ENCODE data around the gene FKBP5. TPM values are rescaled to one million over a fixed set of nuclear protein-coding genes. Genes with fewer than 3 reads are reported as not detected.
A peak's percentile ranks its signal among the peaks of the same experiment; 100 is the strongest.

FKBP5 gene
- total RNA-seq, 2 experiments from 2014 or later = 202 to 208 TPM

GRCh38 chr6:35669451-35670045 lies 19.2 kb downstream of the FKBP5 start:
- Mint-ChIP-seq H3K4me1 (ENCODE audit: low read depth) (peaks cover 59% of the 10 kb centered on the region), H3K27me3 (ENCODE audit: low read depth) (no peaks in the 10 kb centered on the region), H3K4me3 (peak overlapping the region; percentile 56), H3K9me3 (no peaks in the 10 kb centered on the region), H3K27ac (peak overlapping the region; percentile 96), H3K36me3 (ENCODE audit: low read depth) (peaks cover 10% of the 10 kb centered on the region)
- DNase-seq = no peak
- CTCF ChIA-PET = interaction anchor here (0.6 to 2.7 kb wide), 10 partner anchors 12 to 109 kb away, joined by 3 to 14 read pairs (median 5); partner anchors contain the start of gene ARMC12
- intact Hi-C loops (cut with micrococcal nuclease) = loop anchor here (1.0 to 5.0 kb wide), 5 partner anchors 12 to 248 kb away; partner anchors contain the start of gene FKBP5

GRCh38 chr6:35668744-35669450 lies 19.8 kb downstream of the FKBP5 start:
- Mint-ChIP-seq H3K4me3 (peak overlapping the region; percentile 56), H3K4me1 (ENCODE audit: low read depth) (peaks cover 52% of the 10 kb centered on the region), H3K36me3 (ENCODE audit: low read depth) (peaks cover 10% of the 10 kb centered on the region), H3K9me3 (no peaks in the 10 kb centered on the region), H3K27ac (peak overlapping the region; percentile 96), H3K27me3 (ENCODE audit: low read depth) (no peaks in the 10 kb centered on the region)
- CTCF ChIA-PET = interaction anchor here (0.6 to 2.7 kb wide), 12 partner anchors 12 to 108 kb away, joined by 3 to 14 read pairs (median 4); partner anchors contain the start of gene ARMC12
- no peak for DNase-seq
- intact Hi-C loops (cut with micrococcal nuclease) = loop anchor here (1.0 to 5.0 kb wide), 5 partner anchors 12 to 248 kb away; partner anchors contain the start of gene FKBP5

- peak overlapping the region; percentile 96 for H3K27ac Mint-ChIP-seq
- H3K4me1 Mint-ChIP-seq (ENCODE audit: low read depth) = peaks cover 46% of the 10 kb centered on the region
- no peaks in the 10 kb centered on the region for H3K9me3 Mint-ChIP-seq
- H3K27me3 Mint-ChIP-seq (ENCODE audit: low read depth) = no peaks in the 10 kb centered on the region
- H3K4me3 Mint-ChIP-seq = peak overlapping the region; percentile 71
- DNase-seq = no peak
- peaks cover 10% of the 10 kb centered on the region for H3K36me3 Mint-ChIP-seq (ENCODE audit: low read depth)
- CTCF ChIA-PET = interaction anchor here (0.7 to 2.7 kb wide), 10 partner anchors 13 to 69 kb away, joined by 3 to 14 read pairs (median 4); partner anchors contain the start of gene ARMC12
- intact Hi-C loops (cut with micrococcal nuclease) = loop anchor here (5.0 kb wide), 2 partner anchors 66 to 249 kb away; no protein-coding TSS in a partner anchor
These were observed 20.6 kb downstream of the FKBP5 start for GRCh38 chr6:35668096-35668495.

GRCh38 chr6:35665573-35665972 lies 23.1 kb downstream of the FKBP5 start:
- no peaks in the 10 kb centered on the region for H3K36me3 Mint-ChIP-seq (ENCODE audit: low read depth)
- no peak for DNase-seq
- H3K4me1 Mint-ChIP-seq (ENCODE audit: low read depth) = peaks cover 36% of the 10 kb centered on the region
- H3K27me3 Mint-ChIP-seq (ENCODE audit: low read depth) = no peaks in the 10 kb centered on the region
- H3K4me3 Mint-ChIP-seq = no peak overlapping the region
- intact Hi-C loops (cut with micrococcal nuclease) = loop anchor here (1.0 to 5.0 kb wide), 3 partner anchors 61 to 252 kb away; no protein-coding TSS in a partner anchor
- CTCF ChIA-PET = interaction anchor here (1.9 kb wide), 1 partner anchor 71 kb away, joined by 6 read pairs; the partner anchor contains the start of gene ARMC12
- H3K27ac Mint-ChIP-seq = no peak overlapping the region
- no peaks in the 10 kb centered on the region for H3K9me3 Mint-ChIP-seq

- Mint-ChIP-seq H3K4me3 (no peak overlapping the region), H3K36me3 (ENCODE audit: low read depth) (no peaks in the 10 kb centered on the region), H3K4me1 (ENCODE audit: low read depth) (peaks cover 36% of the 10 kb centered on the region), H3K27me3 (ENCODE audit: low read depth) (no peaks in the 10 kb centered on the region), H3K9me3 (no peaks in the 10 kb centered on the region), H3K27ac (no peak overlapping the region)
- intact Hi-C loops (cut with micrococcal nuclease) = loop anchor here (1.0 to 5.0 kb wide), 4 partner anchors 22 to 252 kb away; no protein-coding TSS in a partner anchor
- no peak for DNase-seq
- CTCF ChIA-PET = interaction anchor here (0.7 to 1.9 kb wide), 4 partner anchors 9 to 143 kb away, joined by 3 to 8 read pairs (median 4); partner anchors contain the start of gene ARMC12
These were observed 23.8 kb downstream of the FKBP5 start for GRCh38 chr6:35664945-35665344.

DNA sequence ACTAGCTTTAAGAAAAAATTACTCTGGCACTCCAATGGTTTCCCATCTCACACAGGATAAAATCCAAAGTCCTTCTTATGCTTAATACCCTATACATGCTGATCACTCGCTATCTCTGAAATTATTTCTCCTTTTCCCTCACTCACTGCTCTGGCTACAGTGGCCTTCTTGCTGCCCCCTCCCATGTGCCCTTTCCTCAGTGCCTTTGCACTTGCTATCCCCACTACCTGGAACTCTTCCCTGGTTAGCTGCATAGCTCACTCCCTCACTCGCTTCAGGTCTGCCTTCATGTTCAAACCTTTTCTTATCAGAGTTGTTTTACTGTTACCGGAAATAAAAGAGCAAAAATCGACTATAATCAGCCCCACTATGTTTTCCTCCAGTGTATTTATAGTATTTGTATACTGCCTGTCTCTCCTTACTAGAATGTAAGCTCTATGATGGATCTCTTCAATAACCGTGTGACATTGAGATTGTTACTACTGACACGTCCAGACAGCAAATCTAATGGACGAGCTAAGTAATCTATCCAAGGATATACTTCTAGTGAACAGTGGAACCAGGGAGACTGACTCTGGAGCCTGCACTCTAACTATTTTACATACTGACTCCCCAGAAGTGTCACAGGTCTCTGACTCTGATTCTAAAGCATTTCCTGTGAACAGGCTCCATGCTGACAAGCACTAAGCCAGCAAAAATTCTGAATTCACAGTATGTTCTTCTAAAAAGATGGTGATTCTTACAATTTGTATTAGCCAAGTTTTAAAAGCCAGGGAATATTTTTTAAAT lies 25.1 kb downstream of the FKBP5 start:
- intact Hi-C loops (cut with micrococcal nuclease) = loop anchor here (1.0 kb wide), 1 partner anchor 24 kb away; no protein-coding TSS in a partner anchor
- no peak overlapping the region for H3K27ac Mint-ChIP-seq
- H3K27me3 Mint-ChIP-seq (ENCODE audit: low read depth) = no peaks in the 10 kb centered on the region
- no peaks in the 10 kb centered on the region for H3K9me3 Mint-ChIP-seq
- no peaks in the 10 kb centered on the region for H3K36me3 Mint-ChIP-seq (ENCODE audit: low read depth)
- CTCF ChIA-PET = interaction anchor here (0.9 to 1.9 kb wide), 13 partner anchors 10 to 73 kb away, joined by 3 to 8 read pairs (median 4); partner anchors contain the start of gene ARMC12
- no peak for DNase-seq
- H3K4me3 Mint-ChIP-seq = no peak overlapping the region
- H3K4me1 Mint-ChIP-seq (ENCODE audit: low read depth) = peaks cover 30% of the 10 kb centered on the region

DNA sequence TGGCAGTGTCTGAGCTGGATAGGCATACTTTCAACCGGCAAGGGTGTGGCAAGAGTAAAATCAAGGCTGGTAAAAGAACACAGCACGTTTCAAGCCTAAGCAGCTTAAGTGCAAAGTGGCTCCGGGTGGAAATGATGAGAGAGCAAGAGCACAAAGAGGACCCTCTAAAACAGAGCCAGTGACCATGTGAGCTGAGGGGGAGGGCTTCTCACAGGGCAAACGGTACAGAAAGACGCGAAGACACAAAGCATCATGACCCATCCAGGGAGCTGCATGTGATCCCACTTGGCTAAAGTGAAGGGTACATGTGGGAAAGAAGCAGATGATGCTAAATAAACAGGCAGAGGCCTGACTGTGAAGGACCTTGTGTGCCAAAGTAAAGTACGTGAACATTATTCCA lies 25.7 kb downstream of the FKBP5 start:
- H3K27me3 Mint-ChIP-seq (ENCODE audit: low read depth) = no peaks in the 10 kb centered on the region
- H3K4me3 Mint-ChIP-seq = no peak overlapping the region
- no peak for DNase-seq
- intact Hi-C loops (cut with micrococcal nuclease) = no loop called here
- CTCF ChIA-PET = interaction anchor here (0.7 to 1.9 kb wide), 13 partner anchors 11 to 79 kb away, joined by 3 to 7 read pairs (median 4); partner anchors contain the start of gene ARMC12
- no peak overlapping the region for H3K27ac Mint-ChIP-seq
- no peaks in the 10 kb centered on the region for H3K36me3 Mint-ChIP-seq (ENCODE audit: low read depth)
- peaks cover 27% of the 10 kb centered on the region for H3K4me1 Mint-ChIP-seq (ENCODE audit: low read depth)
- no peaks in the 10 kb centered on the region for H3K9me3 Mint-ChIP-seq

GRCh38 chr6:35654883-35655282 lies 33.8 kb downstream of the FKBP5 start:
- Mint-ChIP-seq H3K27me3 (ENCODE audit: low read depth) (no peaks in the 10 kb centered on the region), H3K4me3 (no peak overlapping the region), H3K36me3 (ENCODE audit: low read depth) (peaks cover 13% of the 10 kb centered on the region), H3K27ac (no peak overlapping the region), H3K4me1 (ENCODE audit: low read depth) (peaks cover 42% of the 10 kb centered on the region), H3K9me3 (peaks cover 1% of the 10 kb centered on the region)
- no peak for DNase-seq
- CTCF ChIA-PET = no interaction called here
- intact Hi-C loops (cut with micrococcal nuclease) = no loop called here

DNA sequence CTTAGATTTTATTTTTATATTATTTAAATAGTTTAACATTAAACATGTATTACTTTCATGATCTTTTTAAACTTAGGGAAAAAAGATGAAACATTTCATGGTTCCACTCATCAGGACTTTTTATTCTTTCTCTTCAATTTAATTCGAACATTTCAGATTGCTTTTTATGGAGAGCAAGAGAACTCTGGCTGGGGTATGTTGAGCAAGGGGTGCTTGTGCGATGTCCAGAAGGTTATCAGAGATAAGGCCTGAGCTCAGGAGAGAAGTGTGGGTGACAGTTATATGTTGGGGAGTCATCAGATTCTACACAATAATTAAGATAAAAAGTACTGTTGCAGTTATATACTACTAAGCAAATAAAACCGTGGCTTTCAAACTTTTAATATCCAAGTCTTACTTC lies 37.5 kb downstream of the FKBP5 start:
- CTCF ChIA-PET = no interaction called here
- peak overlapping the region; percentile 27 for H3K27ac Mint-ChIP-seq

DNA sequence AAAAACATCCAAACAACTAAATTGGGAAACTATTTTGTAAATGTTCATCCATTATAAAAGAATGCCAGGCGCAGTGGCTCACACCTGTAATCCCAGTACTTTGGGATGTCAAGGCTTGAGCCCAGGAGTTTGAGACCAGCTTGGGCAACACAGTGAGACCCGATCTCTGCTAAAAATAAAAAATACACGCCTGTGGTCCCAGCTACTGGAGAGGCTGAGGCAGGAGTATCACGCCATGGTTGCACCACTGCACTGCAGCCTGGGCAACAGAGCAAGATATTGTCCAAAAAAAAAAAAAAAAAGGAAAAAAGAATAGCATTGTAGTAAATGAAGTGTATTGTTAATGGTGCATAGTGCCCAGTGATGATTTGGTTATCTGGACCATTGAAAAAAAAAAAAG lies 38.7 kb downstream of the FKBP5 start:
- no peak for DNase-seq
- CTCF ChIA-PET = interaction anchor here (0.6 to 0.8 kb wide), 4 partner anchors 9 to 87 kb away, joined by 3 read pairs; partner anchors contain the start of gene ARMC12
- Mint-ChIP-seq H3K4me1 (ENCODE audit: low read depth) (peaks cover 64% of the 10 kb centered on the region), H3K36me3 (ENCODE audit: low read depth) (peaks cover 25% of the 10 kb centered on the region), H3K4me3 (no peak overlapping the region), H3K27me3 (ENCODE audit: low read depth) (no peaks in the 10 kb centered on the region), H3K9me3 (peaks cover 1% of the 10 kb centered on the region), H3K27ac (no peak overlapping the region)
- intact Hi-C loops (cut with micrococcal nuclease) = no loop called here

More for the DNA sequence above, 37.5 kb downstream of the FKBP5 start:
- intact Hi-C loops (cut with micrococcal nuclease) = no loop called here
- H3K36me3 Mint-ChIP-seq (ENCODE audit: low read depth) = peaks cover 17% of the 10 kb centered on the region
- H3K4me3 Mint-ChIP-seq = no peak overlapping the region
- H3K4me1 Mint-ChIP-seq (ENCODE audit: low read depth) = peaks cover 59% of the 10 kb centered on the region
- H3K9me3 Mint-ChIP-seq = peaks cover 1% of the 10 kb centered on the region
- DNase-seq = no peak
- H3K27me3 Mint-ChIP-seq (ENCODE audit: low read depth) = no peaks in the 10 kb centered on the region

DNA sequence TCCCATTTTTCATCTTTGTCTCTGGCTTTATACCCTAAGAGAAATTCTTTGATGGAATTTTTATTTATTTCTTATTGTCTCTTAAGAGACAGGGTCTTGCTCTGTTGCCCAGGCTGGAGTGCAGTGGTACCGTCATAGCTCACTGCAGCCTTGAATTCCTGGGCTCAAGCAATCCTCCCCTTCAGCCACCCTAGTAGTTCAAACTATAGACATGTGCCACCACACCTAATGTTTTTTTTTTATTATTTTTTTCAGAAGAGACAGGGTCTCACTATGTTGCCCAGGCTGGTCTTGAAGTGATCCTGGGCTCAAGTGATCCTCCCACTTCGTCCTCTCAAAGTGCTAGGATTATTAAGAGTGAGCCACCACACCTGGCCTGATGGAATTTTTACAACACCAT lies 40.5 kb downstream of the FKBP5 start:
- Mint-ChIP-seq H3K9me3 (no peaks in the 10 kb centered on the region), H3K27me3 (ENCODE audit: low read depth) (no peaks in the 10 kb centered on the region), H3K27ac (no peak overlapping the region), H3K4me3 (no peak overlapping the region), H3K36me3 (ENCODE audit: low read depth) (peaks cover 26% of the 10 kb centered on the region), H3K4me1 (ENCODE audit: low read depth) (peaks cover 68% of the 10 kb centered on the region)
- CTCF ChIA-PET = interaction anchor here (0.6 to 0.9 kb wide), 2 partner anchors 53 to 125 kb away, joined by 3 read pairs; no protein-coding TSS in a partner anchor
- no peak for DNase-seq
- intact Hi-C loops (cut with micrococcal nuclease) = no loop called here

Data from activated naive CD4-positive, alpha-beta T cell treated with anti-CD3 and anti-CD28 coated beads for 36 hours (primary cell).